Right lobe of liver (tissue), 4 donors: ENCODE measurements around the gene VAC14.

Source experiments
- CTCF ChIP-seq, 4 donors: fragments of 200-600 bp in 3 of 4; fragments of 450-650 bp in 1 of 4; IDR thresholded peaks; one replicate each; pipeline versions ENCODE4 v1.5.1 to v1.8.0; 2016 to 2022; ENCODE audit warnings: antibody characterized with exemption in 4 of 4, mild to moderate bottlenecking in 2 of 4
- POLR2A ChIP-seq: fragments of 450-650 bp; IDR thresholded peaks from one replicate; pipeline ENCODE4 v1.6.1; 2017; ENCODE audit warnings: antibody characterized with exemption, mild to moderate bottlenecking
- donor health status: DM: no; HTN: no; CAD: no.
- donor health status: DM: no; HTN: no; CAD: no.
- donor health status: DM: no; HTN: yes; CAD: no.

- TF ChIP-seq CTCF (IDR thresholded peaks at IDR 0.05) = no peak
- no peak for TF ChIP-seq POLR2A
These were observed 7.4 kb upstream of the VAC14 start for GRCh38 chr16:70808371-70808770.
